Neural cell (in vitro differentiated cells): Measurements from ENCODE around the gene FBXO38. TPM values are rescaled to one million over a fixed set of nuclear protein-coding genes. Genes with fewer than 3 reads are reported as not detected.

Experiments
- H2AFZ ChIP-seq: fragments of 200-600, 300-800 bp; sonication (generic), shearing (Covaris generic); 2 replicates; pipeline ENCODE4 v1.6.0; 2014; ENCODE audit warnings: low read depth, mild to moderate bottlenecking, antibody characterized with exemption, low read length, moderate library complexity
- H3F3A ChIP-seq: fragments of 200-600 bp; shearing (Covaris generic); 2 replicates; pipeline ENCODE4 v1.6.1; 2016; ENCODE audit warnings: mild to moderate bottlenecking, moderate library complexity, mixed read lengths, antibody characterized with exemption, low read length; ENCODE audit not compliant: insufficient read depth, poor library complexity, severe bottlenecking
- H3K27ac ChIP-seq: fragments of 200-600, 300-800 bp; sonication (generic), shearing (Covaris generic); 2 replicates; pipeline ENCODE4 v1.5.1; 2014; ENCODE audit warnings: mild to moderate bottlenecking, low read length, moderate library complexity
- H3K27me3 ChIP-seq: fragments of 300-800, 200-600 bp; sonication (generic), shearing (Covaris generic); 2 replicates; pipeline ENCODE4 v1.6.0; 2014; ENCODE audit warnings: mild to moderate bottlenecking, low read depth, low read length, moderate library complexity; ENCODE audit not compliant: insufficient read depth
- H3K36me3 ChIP-seq: fragments of 300-800, 200-600 bp; sonication (generic), shearing (Covaris generic); 2 replicates; pipeline ENCODE4 v1.5.1; 2014; ENCODE audit warnings: mild to moderate bottlenecking, antibody characterized with exemption, low read length, moderate library complexity; ENCODE audit not compliant: insufficient read depth
- H3K4me2 ChIP-seq: fragments of 300-800, 200-600 bp; sonication (generic), shearing (Covaris generic); 2 replicates; pipeline ENCODE4 v1.6.0; 2014; ENCODE audit warnings: mild to moderate bottlenecking, low read length
- H3K4me3 ChIP-seq: fragments of 300-800, 200-600 bp; sonication (generic), shearing (Covaris generic); 2 replicates; pipeline ENCODE4 v1.5.1; 2014; ENCODE audit warnings: mild to moderate bottlenecking, low read length, moderate library complexity
- H3K79me2 ChIP-seq: fragments of 200-600 bp; shearing (Covaris generic); replicated peaks from 2 replicates; pipeline ENCODE4 v1.6.0; 2014; ENCODE audit warnings: mild to moderate bottlenecking, low read length, moderate library complexity; ENCODE audit not compliant: insufficient read depth
- H3K9ac ChIP-seq: fragments of 300-800, 200-600 bp; sonication (generic), shearing (Covaris generic); 2 replicates; pipeline ENCODE4 v1.6.1; 2016; ENCODE audit warnings: mild to moderate bottlenecking, low read length, mixed read lengths
- H3K9me2 ChIP-seq: fragments of 200-600 bp; shearing (Covaris generic); 2 replicates; pipeline ENCODE4 v1.6.1; 2016; ENCODE audit warnings: mild to moderate bottlenecking, low read length, mixed read lengths; ENCODE audit not compliant: insufficient read depth
- H3K9me3 ChIP-seq: fragments of 200-600, 300-800 bp; sonication (generic), shearing (Covaris generic); 2 replicates; pipeline ENCODE4 v1.6.1; 2016; ENCODE audit warnings: mild to moderate bottlenecking, mixed run types, low read length, moderate library complexity, mixed read lengths
- H4K20me1 ChIP-seq: fragments of 200-600 bp; shearing (Covaris generic); 2 replicates; pipeline ENCODE4 v1.6.1; 2016; ENCODE audit warnings: mild to moderate bottlenecking, mixed run types; ENCODE audit not compliant: insufficient read depth
- EP300 ChIP-seq: fragments of 450-650 bp; conservative IDR thresholded peaks from 2 replicates; pipeline ENCODE4 v1.6.1; 2014; ENCODE audit warnings: antibody characterized with exemption, mild to moderate bottlenecking, moderate library complexity; ENCODE audit not compliant: poor library complexity, severe bottlenecking
- EZH2 ChIP-seq: fragments of 200-600, 300-800 bp; shearing (Covaris generic), sonication (generic); IDR thresholded peaks from 2 replicates; pipeline ENCODE4 v1.6.1; 2014; ENCODE audit warnings: antibody characterized with exemption, low read length, borderline replicate concordance, mild to moderate bottlenecking; ENCODE audit not compliant: insufficient read depth, poor library complexity, severe bottlenecking
- MXI1 ChIP-seq: fragments of 450-650 bp; conservative IDR thresholded peaks from 2 replicates; pipeline ENCODE4 v1.6.1; 2014; ENCODE audit warnings: antibody characterized with exemption, mild to moderate bottlenecking; ENCODE audit not compliant: poor library complexity, severe bottlenecking
- POLR2AphosphoS5 ChIP-seq: IDR thresholded peaks from 2 replicates; pipeline ENCODE4 v1.6.1; 2012
- RAD21 ChIP-seq: fragments of 450-650 bp; conservative IDR thresholded peaks from 2 replicates; pipeline ENCODE4 v1.6.1; 2014; ENCODE audit warnings: antibody characterized with exemption, mild to moderate bottlenecking, moderate library complexity
- SMC3 ChIP-seq: fragments of 450-650 bp; conservative IDR thresholded peaks from 2 replicates; pipeline ENCODE4 v1.6.1; 2014; ENCODE audit warnings: antibody characterized with exemption, mild to moderate bottlenecking, moderate library complexity; ENCODE audit not compliant: poor library complexity
- TAF1 ChIP-seq: IDR thresholded peaks from 2 replicates; pipeline ENCODE4 v1.6.1; 2012; ENCODE audit warnings: low read depth
- polyA plus RNA-seq: library from polyadenylated mRNA; depleted of rRNA; stranded (reverse); fragments of >200 nt; gene quantifications from 2 replicates; pipeline ENCODE4 v1.2.3, GENCODE V29; 2014
- TF ChIP-seq, protein P1 (sequence below): IDR thresholded peaks from 2 replicates; pipeline ENCODE4 v1.6.1; 2012; ENCODE audit warnings: borderline replicate concordance
- TF ChIP-seq, protein P2 (sequence below): fragments of 450-650 bp; IDR thresholded peaks from 2 replicates; pipeline ENCODE4 v1.5.1; 2014; ENCODE audit warnings: antibody characterized with exemption, mild to moderate bottlenecking, moderate library complexity; ENCODE audit not compliant: poor library complexity, severe bottlenecking

Gene FBXO38
- polyA plus RNA-seq, 1 donor from 2014 or later: 69.1 TPM

DNA sequence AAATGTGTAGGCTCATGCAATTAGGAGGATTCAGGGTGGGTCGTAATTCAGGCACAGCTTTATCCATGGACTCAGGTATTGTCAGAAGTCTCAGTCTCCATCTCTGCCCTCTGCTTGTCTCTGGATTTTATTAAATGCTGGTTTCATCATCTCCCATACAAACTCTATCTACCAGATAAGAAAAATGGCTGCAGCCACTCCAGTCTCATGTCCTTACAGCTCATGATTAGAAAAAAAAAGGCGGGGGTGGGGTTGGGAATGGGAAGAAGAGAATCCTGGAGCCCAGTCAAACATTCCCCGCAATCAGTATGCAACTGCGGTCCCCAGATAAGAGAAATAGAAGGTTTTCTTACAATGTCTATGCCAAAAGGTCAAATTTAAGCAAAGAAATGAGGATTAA is 7.6 kb upstream of the FBXO38 start:
- TF ChIP-seq POLR2AphosphoS5 (no peak), EZH2 (no peak), SMC3 (no peak), TAF1 (no peak), RAD21 (no peak), MXI1 (no peak), EP300 (no peak)
- TF ChIP-seq, protein P1, sequence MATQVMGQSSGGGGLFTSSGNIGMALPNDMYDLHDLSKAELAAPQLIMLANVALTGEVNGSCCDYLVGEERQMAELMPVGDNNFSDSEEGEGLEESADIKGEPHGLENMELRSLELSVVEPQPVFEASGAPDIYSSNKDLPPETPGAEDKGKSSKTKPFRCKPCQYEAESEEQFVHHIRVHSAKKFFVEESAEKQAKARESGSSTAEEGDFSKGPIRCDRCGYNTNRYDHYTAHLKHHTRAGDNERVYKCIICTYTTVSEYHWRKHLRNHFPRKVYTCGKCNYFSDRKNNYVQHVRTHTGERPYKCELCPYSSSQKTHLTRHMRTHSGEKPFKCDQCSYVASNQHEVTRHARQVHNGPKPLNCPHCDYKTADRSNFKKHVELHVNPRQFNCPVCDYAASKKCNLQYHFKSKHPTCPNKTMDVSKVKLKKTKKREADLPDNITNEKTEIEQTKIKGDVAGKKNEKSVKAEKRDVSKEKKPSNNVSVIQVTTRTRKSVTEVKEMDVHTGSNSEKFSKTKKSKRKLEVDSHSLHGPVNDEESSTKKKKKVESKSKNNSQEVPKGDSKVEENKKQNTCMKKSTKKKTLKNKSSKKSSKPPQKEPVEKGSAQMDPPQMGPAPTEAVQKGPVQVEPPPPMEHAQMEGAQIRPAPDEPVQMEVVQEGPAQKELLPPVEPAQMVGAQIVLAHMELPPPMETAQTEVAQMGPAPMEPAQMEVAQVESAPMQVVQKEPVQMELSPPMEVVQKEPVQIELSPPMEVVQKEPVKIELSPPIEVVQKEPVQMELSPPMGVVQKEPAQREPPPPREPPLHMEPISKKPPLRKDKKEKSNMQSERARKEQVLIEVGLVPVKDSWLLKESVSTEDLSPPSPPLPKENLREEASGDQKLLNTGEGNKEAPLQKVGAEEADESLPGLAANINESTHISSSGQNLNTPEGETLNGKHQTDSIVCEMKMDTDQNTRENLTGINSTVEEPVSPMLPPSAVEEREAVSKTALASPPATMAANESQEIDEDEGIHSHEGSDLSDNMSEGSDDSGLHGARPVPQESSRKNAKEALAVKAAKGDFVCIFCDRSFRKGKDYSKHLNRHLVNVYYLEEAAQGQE: no peak
- TF ChIP-seq, protein P2, sequence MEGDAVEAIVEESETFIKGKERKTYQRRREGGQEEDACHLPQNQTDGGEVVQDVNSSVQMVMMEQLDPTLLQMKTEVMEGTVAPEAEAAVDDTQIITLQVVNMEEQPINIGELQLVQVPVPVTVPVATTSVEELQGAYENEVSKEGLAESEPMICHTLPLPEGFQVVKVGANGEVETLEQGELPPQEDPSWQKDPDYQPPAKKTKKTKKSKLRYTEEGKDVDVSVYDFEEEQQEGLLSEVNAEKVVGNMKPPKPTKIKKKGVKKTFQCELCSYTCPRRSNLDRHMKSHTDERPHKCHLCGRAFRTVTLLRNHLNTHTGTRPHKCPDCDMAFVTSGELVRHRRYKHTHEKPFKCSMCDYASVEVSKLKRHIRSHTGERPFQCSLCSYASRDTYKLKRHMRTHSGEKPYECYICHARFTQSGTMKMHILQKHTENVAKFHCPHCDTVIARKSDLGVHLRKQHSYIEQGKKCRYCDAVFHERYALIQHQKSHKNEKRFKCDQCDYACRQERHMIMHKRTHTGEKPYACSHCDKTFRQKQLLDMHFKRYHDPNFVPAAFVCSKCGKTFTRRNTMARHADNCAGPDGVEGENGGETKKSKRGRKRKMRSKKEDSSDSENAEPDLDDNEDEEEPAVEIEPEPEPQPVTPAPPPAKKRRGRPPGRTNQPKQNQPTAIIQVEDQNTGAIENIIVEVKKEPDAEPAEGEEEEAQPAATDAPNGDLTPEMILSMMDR: no peak
- H3K9me2 ChIP-seq: no peaks in the 10 kb centered on the region
- H3K27ac ChIP-seq: no peak overlapping the region
- H3K9ac ChIP-seq: no peak overlapping the region
- no peak overlapping the region for H2AFZ ChIP-seq
- no peaks in the 10 kb centered on the region for H4K20me1 ChIP-seq
- H3K27me3 ChIP-seq: no peaks in the 10 kb centered on the region
- no peaks in the 10 kb centered on the region for H3K79me2 ChIP-seq
- no peak overlapping the region for H3K4me3 ChIP-seq
- H3F3A ChIP-seq: no peaks in the 10 kb centered on the region
- no peaks in the 10 kb centered on the region for H3K9me3 ChIP-seq
- H3K36me3 ChIP-seq: no peaks in the 10 kb centered on the region
- no peak overlapping the region for H3K4me2 ChIP-seq

DNA sequence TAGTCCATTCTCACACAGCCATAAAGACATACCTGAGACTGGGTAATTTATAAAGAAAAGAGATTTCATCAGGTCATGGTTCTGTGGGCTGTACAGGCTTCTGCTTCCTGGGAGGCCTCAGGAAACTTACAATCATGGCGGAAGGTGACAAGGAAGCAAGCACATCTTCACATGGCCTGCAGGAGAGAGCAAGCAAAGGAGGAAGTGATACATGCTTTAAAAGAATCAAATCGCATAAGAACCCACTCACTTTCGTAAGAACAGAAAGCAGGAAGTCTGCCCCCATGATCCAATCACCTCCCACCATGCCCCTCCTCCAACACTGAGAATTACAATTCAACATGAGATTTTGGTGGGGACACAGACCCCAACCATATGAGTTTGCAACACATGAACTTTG is 5.1 kb upstream of the FBXO38 start:
- no peaks in the 10 kb centered on the region for H4K20me1 ChIP-seq
- no peak overlapping the region for H2AFZ ChIP-seq
- TF ChIP-seq RAD21 (no peak), EP300 (no peak), TAF1 (no peak)
- TF ChIP-seq, protein P1: no peak
- TF ChIP-seq, protein P2: no peak
- H3K9me2 ChIP-seq: no peaks in the 10 kb centered on the region
- H3K9ac ChIP-seq: no peak overlapping the region
- H3K36me3 ChIP-seq: no peaks in the 10 kb centered on the region
- no peaks in the 10 kb centered on the region for H3F3A ChIP-seq
- H3K79me2 ChIP-seq: no peaks in the 10 kb centered on the region
- H3K9me3 ChIP-seq: no peaks in the 10 kb centered on the region
- H3K27me3 ChIP-seq: no peaks in the 10 kb centered on the region
- H3K4me2 ChIP-seq: no peak overlapping the region
- H3K27ac ChIP-seq: no peak overlapping the region
- no peak overlapping the region for H3K4me3 ChIP-seq
